Stimulated activated CD4-positive, alpha-beta T cell treated with anti-CD3 and anti-CD28 coated beads, Interleukin-12 subunit alpha, Interleukin-12 subunit beta, amount 100 ng/mL, for 48 hours (primary cell): ENCODE measurements around the gene PHF21B.
"Not testable (repeated sequence)": the region's sequence is repeated elsewhere in the genome, so short reads cannot be mapped to it uniquely, and the experiment has no call there.

Experiments used
- DNase-seq, 3 donors: peaks; one replicate each; pipeline ENCODE4 v3.0.0-alpha.2; 2020; ENCODE audit warnings: low read depth in 2 of 3, low spot score in 1 of 3

Gene PHF21B

DNA sequence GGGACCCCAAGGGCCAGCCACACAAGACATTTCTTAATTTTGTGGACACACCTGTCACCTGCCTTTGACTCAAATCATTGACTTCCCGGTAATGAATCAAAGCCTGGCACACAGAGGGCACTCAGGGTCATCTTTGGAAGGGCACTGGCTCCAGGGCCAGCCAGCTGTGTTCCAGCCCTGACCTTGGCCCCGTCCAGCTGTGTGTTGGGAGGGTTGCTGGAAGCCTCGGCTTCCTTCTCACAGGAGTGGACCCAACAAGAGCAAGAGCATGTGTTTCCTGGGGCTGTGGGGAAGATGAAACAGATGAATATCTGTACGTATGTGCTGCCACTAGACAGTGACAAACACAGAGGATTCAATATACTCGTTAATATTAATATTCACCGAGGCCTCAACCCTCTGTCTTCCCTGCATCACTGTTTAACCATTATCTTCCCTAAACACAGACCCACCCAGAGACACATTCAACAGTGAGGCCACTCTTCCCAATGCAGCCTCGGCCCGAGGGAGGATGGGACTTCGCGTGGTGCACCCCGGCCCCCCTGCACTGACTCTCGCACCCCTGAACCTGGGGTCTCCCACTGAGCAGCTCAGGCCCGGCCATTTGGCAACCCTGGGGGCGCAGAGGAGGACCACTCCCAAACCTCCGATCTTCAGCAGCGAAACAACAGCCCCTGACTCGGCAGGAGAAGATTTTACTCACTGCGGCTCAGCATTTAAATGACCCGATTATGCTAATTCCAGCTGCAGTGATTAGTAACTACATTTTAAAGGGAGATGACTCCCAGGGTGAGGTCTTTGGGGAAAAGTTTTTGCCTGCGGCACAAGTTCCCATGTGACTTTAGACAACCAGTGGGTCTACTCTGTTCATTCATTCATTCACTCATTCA lies 45.7 kb downstream of the PHF21B start:
- no peak for DNase-seq

DNA sequence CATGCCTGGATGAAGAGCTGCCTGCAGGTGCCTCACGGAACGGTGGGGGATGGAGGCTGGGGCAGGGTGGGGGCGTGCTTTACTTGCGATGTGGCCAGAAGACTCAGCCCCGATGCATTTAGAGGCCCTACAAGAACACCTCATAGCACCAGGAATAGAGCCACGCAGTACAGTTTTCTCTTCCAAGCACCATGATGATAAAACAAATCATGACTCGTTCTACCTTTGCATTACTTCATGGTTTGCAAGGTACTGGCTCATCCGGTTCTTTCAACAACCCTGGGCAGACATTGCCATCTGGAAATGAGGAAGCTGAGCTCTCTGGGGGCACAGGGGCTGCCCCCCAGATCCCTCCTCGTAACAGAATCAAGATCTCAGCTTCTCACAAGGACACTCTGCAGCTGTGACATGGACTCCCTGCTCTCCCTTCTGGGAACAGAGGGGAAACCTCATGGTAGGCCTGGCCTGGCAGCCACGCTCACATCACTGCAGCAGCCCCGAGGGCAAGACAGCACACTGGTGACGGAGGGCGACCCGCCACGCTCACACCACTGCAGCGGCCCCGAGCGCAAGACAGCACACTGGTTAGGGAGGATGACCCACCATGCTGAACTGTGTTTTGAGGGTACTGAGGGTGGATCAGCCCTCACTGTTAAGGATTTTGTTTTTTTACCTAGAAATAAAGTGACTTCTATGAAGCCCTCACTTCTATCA lies 46.9 kb downstream of the PHF21B start:
- no peak for DNase-seq

DNA sequence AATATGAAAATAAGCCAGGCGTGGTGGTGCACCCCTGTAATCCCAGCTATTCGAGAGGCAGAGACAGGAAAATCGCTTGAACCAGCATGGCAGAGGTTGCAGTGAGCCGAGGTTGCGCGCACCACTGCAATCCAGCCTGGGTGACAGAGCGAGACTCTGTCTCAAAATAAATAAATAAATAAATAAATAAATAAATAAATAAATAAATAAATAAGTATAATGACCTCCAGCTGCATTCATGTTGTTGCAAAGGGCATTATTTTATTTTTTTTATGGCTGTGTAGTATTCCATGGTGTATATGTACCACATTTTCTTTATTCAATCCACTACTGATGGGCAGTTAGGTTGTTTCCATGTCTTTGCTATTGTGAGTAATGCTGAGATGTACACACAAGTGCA lies 48.1 kb downstream of the PHF21B start:
- DNase-seq = not testable (repeated sequence)

DNA sequence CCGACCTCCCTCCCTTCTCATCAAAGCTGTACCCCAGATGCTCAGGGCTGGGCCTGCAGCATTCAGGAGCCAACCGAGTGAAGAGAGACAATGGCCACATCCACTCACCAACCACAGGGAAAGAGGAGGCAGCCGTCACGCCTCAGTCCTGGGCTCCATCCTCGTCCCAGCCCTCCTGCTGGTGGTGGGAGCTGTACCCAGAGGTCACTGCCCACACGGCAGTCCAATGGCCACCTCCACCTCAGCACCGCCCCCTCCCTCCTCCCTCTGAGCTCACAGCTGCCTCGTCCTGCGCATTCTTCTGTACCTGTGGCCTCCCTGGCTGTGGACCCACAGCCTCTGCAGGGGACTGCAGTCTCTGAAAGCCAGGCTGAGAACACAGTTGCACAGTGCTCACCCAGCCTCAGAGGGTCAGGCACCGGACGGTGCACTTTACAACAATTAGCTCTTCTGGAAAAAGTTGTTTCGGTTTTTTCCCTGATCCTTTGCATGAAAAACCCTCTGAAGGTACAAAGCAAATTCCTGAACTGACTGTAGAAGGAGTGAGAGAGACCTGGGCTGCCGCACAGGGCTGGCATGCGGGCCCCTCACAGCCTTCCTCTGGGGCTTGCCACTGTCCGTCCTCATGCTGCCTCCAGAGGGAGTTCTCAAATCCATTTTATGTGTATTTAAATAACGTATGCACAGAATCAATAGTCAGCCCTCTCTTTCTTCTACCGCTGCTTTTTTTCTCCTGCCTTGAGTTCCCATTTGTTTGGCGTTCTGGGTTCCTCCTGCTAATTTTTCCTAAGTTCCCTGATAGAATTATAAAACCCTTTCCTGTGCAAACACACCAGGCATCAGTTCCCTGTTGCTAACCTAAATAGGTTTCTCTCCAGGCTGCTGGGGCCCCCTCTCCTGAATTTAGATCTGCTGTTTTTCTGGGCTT lies 52.7 kb downstream of the PHF21B start:
- no peak for DNase-seq

DNA sequence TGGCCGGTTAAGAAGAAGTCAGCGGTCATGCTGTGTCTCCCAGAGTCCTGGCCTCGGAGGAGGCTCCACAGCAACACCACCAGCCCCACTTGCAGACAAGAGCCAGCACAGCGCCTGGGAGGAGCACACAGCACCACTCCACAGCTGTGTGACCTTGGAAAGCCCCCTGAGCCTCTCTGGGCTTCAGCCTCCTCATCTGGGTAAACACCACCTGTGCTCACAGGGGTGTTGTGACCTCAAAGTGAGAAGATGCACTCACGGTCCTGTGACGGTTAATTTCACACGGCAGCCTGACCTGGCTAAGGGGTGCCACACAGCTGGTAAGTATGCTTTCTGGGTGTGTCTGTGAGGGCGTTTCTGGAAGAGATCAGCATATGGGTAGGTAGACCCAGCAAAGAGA lies 54.7 kb downstream of the PHF21B start:
- DNase-seq = no peak

DNA sequence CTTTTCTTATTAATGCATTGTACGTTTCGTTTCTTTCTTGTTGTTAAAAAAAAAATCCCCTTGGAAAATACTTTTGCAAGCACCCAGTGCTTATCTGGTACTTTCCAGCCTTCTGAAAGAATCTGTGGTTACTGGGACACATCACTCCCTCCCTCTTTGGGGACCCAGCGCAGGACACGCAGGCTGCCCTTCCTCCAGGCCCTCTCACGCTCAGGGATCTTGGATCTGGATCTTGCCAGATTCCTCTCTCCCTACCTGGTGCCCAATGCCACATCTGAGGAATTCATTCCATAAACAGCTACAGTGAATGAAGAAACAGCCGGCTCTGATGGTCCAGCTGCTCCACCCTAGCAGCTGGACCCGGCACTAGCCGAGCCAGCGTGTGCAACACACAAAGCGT lies 55.7 kb downstream of the PHF21B start:
- DNase-seq = no peak

DNA sequence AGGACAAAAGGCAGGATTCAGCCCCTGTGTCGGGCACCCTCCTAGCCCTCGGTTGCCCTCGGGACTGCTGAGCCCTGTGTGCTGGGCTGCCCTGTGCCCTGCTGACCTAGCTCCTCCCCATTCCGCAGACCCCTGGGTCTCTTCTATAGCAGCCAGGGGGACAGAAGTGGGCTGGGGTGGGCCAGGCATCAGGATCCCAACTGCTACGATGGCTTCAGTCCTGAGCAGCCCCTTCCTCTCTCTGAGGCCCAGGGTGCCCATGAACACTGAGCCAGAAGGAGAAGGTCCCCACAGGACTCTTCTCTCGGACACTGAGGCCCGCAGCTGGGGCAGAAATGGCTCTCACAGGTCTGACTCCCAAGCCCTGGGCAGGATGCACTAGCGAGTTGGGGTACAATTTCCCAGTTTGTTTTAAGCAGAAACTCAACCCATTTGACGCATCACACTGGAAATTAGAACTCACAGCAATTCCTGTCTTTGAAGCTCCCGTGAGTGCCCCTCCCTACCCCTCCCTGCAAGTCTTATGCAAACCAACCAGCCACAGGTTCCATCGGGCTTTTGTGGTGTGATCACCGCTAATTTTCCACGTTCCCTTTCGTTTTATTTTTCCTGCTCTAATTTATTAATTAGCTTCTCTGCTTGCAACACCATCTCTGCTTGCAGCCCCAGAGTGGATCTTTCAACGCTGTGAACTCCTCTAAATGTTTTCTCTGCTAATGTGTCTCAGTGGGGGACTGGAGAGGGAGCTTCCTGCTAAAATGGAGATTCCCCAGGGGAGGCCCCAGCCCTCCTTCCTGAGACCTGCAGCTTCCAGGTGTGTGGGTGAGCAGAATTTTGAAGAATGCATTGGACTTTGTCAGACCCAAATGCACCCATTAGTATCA lies 56.7 kb downstream of the PHF21B start:
- no peak for DNase-seq

DNA sequence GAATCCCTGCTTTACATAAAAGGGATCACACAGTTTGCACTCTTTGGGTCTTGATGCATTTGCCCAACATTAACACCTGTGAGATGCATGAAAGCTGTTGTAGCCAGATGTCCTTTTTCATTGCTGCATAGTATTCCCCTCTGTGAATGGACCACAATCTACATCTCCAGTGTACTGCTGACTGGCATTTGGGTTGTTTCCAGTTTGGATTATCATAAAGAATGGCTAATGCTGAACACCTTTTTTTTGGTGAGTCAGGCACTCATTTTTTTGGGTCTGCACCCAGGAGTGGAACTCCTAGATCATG lies 58.3 kb downstream of the PHF21B start:
- no peak for DNase-seq

DNA sequence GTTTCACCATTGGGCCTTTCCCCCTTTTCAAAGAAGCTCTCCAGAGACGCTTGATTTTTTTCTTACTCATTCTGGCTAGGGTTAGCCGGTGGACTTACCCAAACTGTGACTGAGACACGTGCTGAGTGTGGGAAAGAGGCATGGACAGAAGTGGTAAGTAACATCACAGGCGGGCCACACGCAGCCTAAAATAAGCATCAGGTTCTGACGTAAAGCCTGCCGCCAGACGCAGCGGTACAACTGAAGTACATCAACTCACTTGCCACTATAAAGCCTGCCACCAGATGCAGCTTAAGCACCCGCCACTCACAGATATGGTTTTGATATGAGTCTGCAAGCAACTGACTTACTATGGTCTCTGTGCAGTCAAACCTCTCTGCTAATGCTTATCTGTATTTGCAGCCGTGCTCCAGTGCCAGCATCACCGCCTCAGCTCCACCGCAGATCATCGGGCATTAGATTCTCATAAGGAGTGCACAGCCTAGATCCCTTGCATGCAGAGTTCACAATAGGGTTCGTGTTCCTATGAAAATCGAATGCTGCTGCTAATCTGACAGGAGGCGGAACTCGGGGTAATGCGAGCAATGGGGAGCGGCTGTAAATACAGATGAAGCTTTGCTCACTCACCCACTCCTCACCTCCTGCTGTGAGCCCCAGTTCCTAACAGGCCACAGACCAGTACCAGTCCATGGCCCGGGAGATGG lies 58.8 kb downstream of the PHF21B start:
- no peak for DNase-seq

DNA sequence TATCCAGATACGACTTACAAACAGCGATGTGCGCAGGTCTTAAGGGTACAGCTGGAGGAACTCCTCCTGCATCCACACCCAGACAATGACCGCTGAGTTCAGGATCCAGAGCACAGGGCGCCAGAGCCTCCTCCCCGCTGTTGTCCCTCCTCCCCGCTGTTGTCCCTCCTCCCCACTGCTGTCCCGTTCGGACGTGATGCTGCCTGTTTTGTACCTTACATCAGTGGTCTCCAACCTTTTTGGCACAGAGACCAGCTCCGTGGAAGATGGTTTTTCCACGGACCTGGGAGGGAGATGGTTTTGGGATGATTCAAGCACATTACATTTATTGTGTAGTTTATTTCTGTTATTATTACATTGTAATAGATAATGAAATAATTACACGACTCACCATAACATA lies 62.0 kb downstream of the PHF21B start:
- no peak for DNase-seq

DNA sequence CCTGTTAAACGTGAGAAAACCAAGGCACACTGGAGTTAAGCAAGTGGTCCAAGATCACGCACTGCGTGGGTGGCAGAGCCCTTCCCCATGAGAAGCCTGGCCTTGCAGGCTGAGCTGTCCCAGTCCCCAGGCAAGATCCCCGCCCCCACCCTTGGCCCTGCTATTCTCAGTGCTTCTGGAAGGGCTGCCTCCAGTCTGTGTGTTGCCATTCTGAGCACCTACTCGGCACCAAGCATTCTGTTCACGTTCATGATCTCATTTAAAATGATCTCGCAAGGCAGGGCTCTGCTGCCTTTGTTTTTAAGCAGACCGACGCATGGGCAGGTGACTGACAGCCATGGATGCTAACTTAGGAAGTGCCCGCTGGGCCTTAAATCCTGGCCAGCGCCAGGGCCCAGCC lies 62.8 kb downstream of the PHF21B start:
- no peak for DNase-seq

DNA sequence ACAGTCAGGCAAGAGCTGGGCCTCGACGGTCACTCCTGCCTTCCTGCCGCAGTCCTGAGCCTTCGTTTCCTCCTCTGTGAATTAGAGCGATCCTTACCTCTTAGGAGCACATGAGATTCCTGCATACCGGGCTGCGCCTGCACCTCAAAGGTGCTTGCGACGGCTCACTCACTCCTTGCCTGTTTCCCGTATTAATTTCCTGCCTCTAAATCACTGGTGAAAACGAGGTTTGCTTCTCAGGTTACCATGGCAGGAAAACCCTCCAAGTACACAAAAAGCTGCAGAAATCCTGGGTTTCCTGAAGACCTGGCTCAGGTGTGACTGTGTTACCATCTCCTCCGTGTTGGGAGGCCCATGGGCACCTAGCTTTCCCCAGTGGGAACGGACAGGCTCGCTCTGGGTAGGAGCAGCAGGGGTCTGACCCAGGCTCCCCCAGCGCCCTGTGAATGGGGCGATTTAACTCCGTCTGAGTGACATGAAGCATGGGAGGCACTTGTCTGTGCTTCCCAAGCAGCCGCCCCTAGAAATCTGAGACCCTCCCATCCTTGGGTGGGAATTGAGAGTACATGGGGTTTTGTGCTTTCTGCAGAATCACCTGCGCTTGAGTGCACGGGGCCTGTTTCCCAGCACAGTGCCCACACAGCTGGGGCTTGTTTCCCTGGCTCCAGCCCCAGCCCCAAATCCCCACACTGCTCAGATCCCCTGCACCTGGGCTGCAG lies 64.8 kb downstream of the PHF21B start:
- DNase-seq = no peak

DNA sequence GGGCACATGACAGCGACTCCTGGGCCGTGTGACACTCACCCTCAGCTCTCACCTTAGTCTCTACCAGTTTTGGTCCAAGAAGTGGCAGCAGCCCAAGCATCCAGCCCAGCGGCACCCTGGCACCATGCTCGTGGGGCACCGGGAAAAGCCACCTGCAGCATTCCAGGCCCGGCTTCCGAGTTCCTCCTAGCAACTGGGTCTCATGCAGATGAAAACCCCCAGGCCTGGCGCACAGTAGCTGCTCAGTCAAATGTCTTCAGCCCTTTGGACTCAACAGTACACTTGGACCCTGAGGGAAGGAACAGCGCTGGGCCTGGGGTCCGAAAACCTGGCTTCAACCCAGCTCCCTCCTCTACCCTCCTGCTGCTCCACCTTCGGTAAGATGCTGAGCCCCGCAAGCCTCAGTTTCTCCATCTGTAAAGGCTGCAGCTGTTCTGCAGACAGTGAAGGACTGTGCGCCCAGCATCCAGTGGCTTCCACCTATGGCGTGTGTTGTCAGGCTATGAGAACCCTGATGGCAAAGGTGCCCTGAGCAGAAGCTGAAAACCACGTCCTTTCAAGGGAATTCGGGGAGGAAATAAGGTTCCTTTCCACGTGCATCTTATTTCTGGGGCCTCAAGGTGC lies 66.0 kb downstream of the PHF21B start:
- DNase-seq = no peak

DNA sequence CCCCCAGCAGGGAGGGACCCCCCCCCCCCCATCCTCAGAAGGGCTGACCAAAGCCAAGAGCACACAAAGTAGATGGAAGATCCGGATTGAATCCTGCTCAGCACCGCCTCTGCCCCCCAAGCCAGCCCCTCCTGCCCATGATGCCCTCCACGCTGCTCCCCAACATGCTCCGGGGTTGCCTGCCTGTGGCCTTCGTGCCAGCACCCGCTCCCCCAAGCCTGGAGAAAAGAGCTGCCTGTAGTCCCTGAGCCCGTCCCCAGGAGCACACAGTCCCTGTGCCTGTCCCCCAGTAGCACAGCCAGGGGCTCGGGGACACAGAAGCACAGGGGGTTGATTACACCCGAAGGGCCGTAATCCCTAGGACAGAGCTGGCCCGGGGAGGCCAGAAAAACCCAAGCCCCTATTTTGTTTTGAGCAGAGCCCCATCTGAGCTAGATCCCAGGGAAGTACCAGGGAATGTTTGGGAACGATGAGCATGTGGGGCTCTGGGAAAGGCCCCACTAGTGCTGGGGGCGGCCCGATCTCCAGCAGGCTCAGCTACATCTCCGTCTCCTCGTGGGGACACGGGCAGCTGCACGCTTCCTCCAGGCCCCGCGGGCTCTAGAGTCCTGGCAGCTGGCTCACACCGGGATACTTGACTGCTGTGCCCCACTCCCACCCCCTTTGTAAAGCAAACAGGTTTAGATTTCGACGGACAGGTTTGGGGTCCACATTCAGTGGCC lies 66.7 kb downstream of the PHF21B start:
- DNase-seq = no peak

DNA sequence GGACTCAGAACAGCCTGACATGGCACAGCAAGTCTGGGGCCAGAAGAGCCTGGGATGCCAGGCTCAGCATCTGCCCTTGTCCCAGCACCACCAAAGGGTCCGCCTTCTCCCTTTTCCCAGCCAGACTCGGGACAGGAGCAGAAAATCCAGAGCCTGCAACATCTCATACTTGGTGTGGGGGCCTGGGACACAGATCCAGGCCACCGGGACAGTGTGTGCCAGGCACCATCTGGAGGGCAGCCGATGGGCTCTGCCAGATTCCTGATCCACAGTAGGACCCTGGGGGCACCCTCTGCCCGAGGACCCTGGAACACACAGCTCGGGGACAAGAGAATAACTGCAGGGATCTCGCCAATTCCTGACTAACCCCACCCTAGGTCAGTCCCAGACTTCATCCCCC lies 67.7 kb downstream of the PHF21B start:
- DNase-seq = no peak

DNA sequence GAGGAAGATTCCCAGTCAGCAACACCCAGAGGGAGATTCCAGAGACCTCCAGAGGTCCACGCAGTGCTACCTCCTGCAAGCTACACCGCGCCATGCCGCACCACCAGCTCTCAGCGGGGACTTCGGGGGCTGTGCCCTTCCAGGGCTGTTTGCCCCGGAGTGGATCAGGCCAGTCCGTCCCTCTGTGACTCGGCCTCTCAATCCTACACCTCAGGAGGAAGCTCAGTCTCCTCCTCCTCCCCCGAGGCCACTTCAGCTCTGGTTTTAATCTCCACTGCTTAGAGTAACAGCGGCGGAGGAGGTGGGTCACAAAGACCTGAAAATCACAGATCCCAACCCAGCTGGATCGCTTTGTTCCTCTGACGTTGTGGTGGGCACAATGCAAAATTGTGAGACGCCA lies 68.6 kb downstream of the PHF21B start:
- no peak for DNase-seq

DNA sequence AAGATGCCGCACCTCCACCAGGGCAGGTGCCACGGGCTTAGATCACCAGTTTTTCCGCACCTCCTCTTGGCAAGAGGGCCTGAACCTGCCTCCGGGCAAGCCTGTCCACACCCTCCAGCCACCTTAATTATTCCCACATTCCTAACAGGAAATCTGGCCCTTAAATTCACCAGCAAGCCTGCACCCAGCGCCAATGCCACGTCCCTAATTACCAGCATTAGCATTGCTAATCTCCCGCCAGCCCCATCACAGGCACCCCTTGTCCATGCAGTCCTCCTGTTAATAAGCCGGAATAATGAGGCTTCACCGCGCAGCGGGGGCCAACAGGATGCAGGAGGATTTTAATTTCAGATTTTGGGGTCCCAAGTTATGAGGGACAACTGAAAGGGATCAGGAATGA lies 69.7 kb downstream of the PHF21B start:
- no peak for DNase-seq

DNA sequence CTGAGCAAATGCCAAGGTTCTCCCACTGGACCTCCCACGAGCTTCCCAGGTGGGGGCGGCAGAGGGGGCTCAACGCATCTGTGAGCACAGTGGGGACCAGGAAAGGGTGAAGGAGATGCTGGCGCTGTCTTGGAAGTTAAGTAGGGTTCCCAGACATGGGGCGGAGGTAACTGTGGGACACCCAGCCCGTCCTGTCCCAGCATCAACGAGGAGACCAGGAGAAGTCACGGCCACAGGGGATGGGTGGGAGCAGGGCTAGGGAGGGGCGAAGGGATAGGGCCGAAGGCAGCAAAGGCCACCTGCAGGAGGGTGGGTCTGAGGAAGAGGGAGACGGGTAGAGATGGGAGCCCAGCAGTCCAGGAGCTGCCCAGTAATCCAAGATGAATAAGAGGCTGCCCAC lies 70.4 kb downstream of the PHF21B start:
- no peak for DNase-seq
